Activated CD4-positive, alpha-beta T cell treated with anti-CD3 and anti-CD28 coated beads, Interleukin-2, amount 50 U/mL, for 4 hours (primary cell): ENCODE results near the gene SERPINB8.
A peak's percentile ranks its signal among the peaks of the same experiment; 100 is the strongest.

Experiments used
- DNase-seq, 2 experiments: peaks; one replicate each; pipeline ENCODE4 v3.0.0-alpha.2; 2020

Gene SERPINB8

GRCh38 chr18:63965716-63966330, 4.1 kb upstream of the SERPINB8 start:
- no peak for DNase-seq

GRCh38 chr18:63970809-63971205, 926 bp downstream of the SERPINB8 start:
- DNase-seq = no peak

- no peak for DNase-seq
Measured at GRCh38 chr18:63971320-63972001, 1.6 kb downstream of the SERPINB8 start.

GRCh38 chr18:63972002-63972376, 2.1 kb downstream of the SERPINB8 start:
- no peak for DNase-seq

- peak; percentile 6 to 12 for DNase-seq
Measured at GRCh38 chr18:63974991-63975390, 5.1 kb downstream of the SERPINB8 start.

- DNase-seq = no peak
Measured at GRCh38 chr18:63975628-63976027, 5.7 kb downstream of the SERPINB8 start.

- no peak for DNase-seq
Measured at GRCh38 chr18:63977040-63977439, 7.2 kb downstream of the SERPINB8 start.

GRCh38 chr18:63979409-63979920, 9.6 kb downstream of the SERPINB8 start:
- DNase-seq = peak; percentile 14 to 16

- DNase-seq = no peak
Measured at GRCh38 chr18:63980027-63980426, 10.1 kb downstream of the SERPINB8 start.

GRCh38 chr18:63980896-63981460, 11.1 kb downstream of the SERPINB8 start:
- DNase-seq = no peak

- DNase-seq = no peak
Measured at GRCh38 chr18:63981719-63982118, 11.8 kb downstream of the SERPINB8 start.

- no peak for DNase-seq
Measured at GRCh38 chr18:63982361-63982760, 12.5 kb downstream of the SERPINB8 start.

GRCh38 chr18:63986885-63987284, 17.0 kb downstream of the SERPINB8 start:
- no peak for DNase-seq

- no peak for DNase-seq
Measured at GRCh38 chr18:63987743-63988142, 17.9 kb downstream of the SERPINB8 start.

- no peak for DNase-seq
Measured at GRCh38 chr18:63992751-63993150, 22.9 kb downstream of the SERPINB8 start.

GRCh38 chr18:63994783-63995399, 25.0 kb downstream of the SERPINB8 start:
- peak; percentile 23 to 31 for DNase-seq

GRCh38 chr18:63997041-63997440, 27.2 kb downstream of the SERPINB8 start:
- DNase-seq = no peak

- DNase-seq = no peak
Measured at GRCh38 chr18:63997606-63998005, 27.7 kb downstream of the SERPINB8 start.

GRCh38 chr18:63999871-64000270, 30.0 kb downstream of the SERPINB8 start:
- no peak for DNase-seq

- DNase-seq = no peak
Measured at GRCh38 chr18:64002581-64002980, 32.7 kb downstream of the SERPINB8 start.

GRCh38 chr18:64009305-64009704, 39.4 kb downstream of the SERPINB8 start:
- DNase-seq = no peak

GRCh38 chr18:64011513-64011912, 41.6 kb downstream of the SERPINB8 start:
- no peak for DNase-seq

- no peak for DNase-seq
Measured at GRCh38 chr18:64017870-64018269, 48.0 kb downstream of the SERPINB8 start.
